Transverse colon (tissue), 4 donors: ENCODE results near the gene CFAP53. TPM values are rescaled to one million over a fixed set of nuclear protein-coding genes. Genes with fewer than 3 reads are reported as not detected.

ENCODE experiments used
- DNase-seq: peaks from one replicate; pipeline ENCODE4 v3.0.0-alpha.2; 2019
- H3K27ac ChIP-seq, 4 donors: fragments of 200-600 bp; sonication (generic); 2 replicates each; pipeline ENCODE4 v1.5.1; 2016 to 2018; ENCODE audit warnings: inconsistent platforms in 4 of 4
- H3K27me3 ChIP-seq: fragments of 200-600 bp; sonication (generic); 2 replicates; pipeline ENCODE4 v1.5.1; 2017; ENCODE audit warnings: inconsistent platforms
- H3K36me3 ChIP-seq, 4 donors: fragments of 200-600 bp; sonication (generic); 2 replicates each; pipeline ENCODE4 v1.5.1; 2017 to 2019; ENCODE audit warnings: inconsistent platforms in 4 of 4
- H3K4me1 ChIP-seq, 4 donors: fragments of 200-600 bp; sonication (generic); 2 replicates each; pipeline ENCODE4 v1.5.1; 2017 to 2020; ENCODE audit warnings: inconsistent platforms in 4 of 4
- H3K4me3 ChIP-seq, 4 donors: fragments of 200-600 bp; sonication (generic); 1 replicate in 1 of 4; 2 replicates in 3 of 4; pipeline versions ENCODE4 v1.5.1 to v1.6.1; 2017 to 2019; ENCODE audit warnings: inconsistent platforms in 4 of 4
- H3K9me3 ChIP-seq, 2 donors: fragments of 200-600 bp; sonication (generic); 2 replicates each; pipeline ENCODE4 v1.5.1; 2017 to 2019; ENCODE audit warnings: inconsistent platforms in 2 of 2
- EP300 ChIP-seq: sonication (generic); formaldehyde crosslinking; IDR thresholded peaks from one replicate; pipeline ENCODE4 v1.6.1; 2017; ENCODE audit warnings: antibody characterized with exemption, low read depth
- POLR2A ChIP-seq: fragments of 450-650 bp; IDR thresholded peaks from one replicate; pipeline ENCODE4 v1.6.1; 2016; ENCODE audit warnings: antibody characterized with exemption, mild to moderate bottlenecking, moderate library complexity
- POLR2AphosphoS5 ChIP-seq, 3 donors: sonication (generic); formaldehyde crosslinking; IDR thresholded peaks; one replicate each; pipeline ENCODE4 v1.6.1; 2016; ENCODE audit warnings: antibody characterized with exemption in 3 of 3
- WGBS, 2 donors: methylation state at CpG; one replicate each; pipeline ENCODE4 v1.1.5; 2018; ENCODE audit warnings: low coverage in 1 of 2; 5-methylcytosine and 5-hydroxymethylcytosine counted together
- in situ Hi-C, 4 donors: fragments of 200-750 bp; cut with MboI; loops; one replicate each; pipeline versions ENCODE4 v1.15.0 to v1.15.1; 2017; ENCODE audit warnings: low sequenced_read_pairs in 3 of 4, low pct_ligation_motif_present in 1 of 4, low pct_unique_long_range_greater_than_20kb in 1 of 4
- intact Hi-C: fragments of 100-400 bp; cut with DNase I; formaldehyde crosslinking; loops from one replicate; pipeline ENCODE4 v1.15.1; 2023; ENCODE audit warnings: low total_unique reads
- total RNA-seq, 4 donors: library from RNA; depleted of rRNA; stranded (reverse); fragments of >200 nt; gene quantifications; one replicate each; pipeline ENCODE4 v1.1.0, GENCODE V29; 2016
- TF ChIP-seq, protein P1 (sequence below), 5 experiments: fragments of 200-600 bp in 3 of 5; fragments of 450-650 bp in 2 of 5; sonication (generic) in 3 of 5; IDR thresholded peaks; 1 replicate in 2 of 5; 2 replicates in 3 of 5; pipeline ENCODE4 v1.5.1; 2016 to 2017; ENCODE audit warnings: antibody characterized with exemption in 5 of 5, inconsistent platforms in 3 of 5, mild to moderate bottlenecking in 2 of 5, moderate library complexity in 1 of 5

The CFAP53 gene
- total RNA-seq, 4 donors from 2014 or later = 0.27 to 4.2 (median 0.48) TPM; not detected in 1

- peak within 1 kb of the TSS; percentile 57 to 89 (median 72) for H3K4me3 ChIP-seq
- TF ChIP-seq EP300 (no peak), POLR2AphosphoS5 (IDR thresholded peaks at IDR 0.05) (peak; percentile 42 to 91 (median 89)), POLR2A (peak; percentile 84)
- TF ChIP-seq, protein P1, sequence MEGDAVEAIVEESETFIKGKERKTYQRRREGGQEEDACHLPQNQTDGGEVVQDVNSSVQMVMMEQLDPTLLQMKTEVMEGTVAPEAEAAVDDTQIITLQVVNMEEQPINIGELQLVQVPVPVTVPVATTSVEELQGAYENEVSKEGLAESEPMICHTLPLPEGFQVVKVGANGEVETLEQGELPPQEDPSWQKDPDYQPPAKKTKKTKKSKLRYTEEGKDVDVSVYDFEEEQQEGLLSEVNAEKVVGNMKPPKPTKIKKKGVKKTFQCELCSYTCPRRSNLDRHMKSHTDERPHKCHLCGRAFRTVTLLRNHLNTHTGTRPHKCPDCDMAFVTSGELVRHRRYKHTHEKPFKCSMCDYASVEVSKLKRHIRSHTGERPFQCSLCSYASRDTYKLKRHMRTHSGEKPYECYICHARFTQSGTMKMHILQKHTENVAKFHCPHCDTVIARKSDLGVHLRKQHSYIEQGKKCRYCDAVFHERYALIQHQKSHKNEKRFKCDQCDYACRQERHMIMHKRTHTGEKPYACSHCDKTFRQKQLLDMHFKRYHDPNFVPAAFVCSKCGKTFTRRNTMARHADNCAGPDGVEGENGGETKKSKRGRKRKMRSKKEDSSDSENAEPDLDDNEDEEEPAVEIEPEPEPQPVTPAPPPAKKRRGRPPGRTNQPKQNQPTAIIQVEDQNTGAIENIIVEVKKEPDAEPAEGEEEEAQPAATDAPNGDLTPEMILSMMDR (IDR thresholded peaks at IDR 0.05) = peak; percentile 13 to 39 (median 36)
- 2% methylated on average over 20 to 65 of the region's 115 CpGs for WGBS, 2 donors
- peaks cover 52% of the 10 kb centered on the region for H3K27me3 ChIP-seq
- DNase-seq = peak; percentile 91
- intact Hi-C loops = loop anchor here (5.0 kb wide), 1 partner anchor 253 kb away; no protein-coding TSS in a partner anchor
- H3K4me1 ChIP-seq = peaks cover 0 to 30% (median 9%) of the 10 kb centered on the region in 4 donors
- H3K36me3 ChIP-seq = no peaks in the 10 kb centered on the region
- in situ Hi-C loops = loop anchor here in 2 of 4 donors (10.0 kb wide), 2 partner anchors 80 to 180 kb away; no protein-coding TSS in a partner anchor
- H3K27ac ChIP-seq = peak within 1 kb of the TSS; percentile 72 to 95 (median 92)
- no peaks in the 10 kb centered on the region for H3K9me3 ChIP-seq
Observed at GRCh38 chr18:50194631-50195532, 71.4 kb downstream of the CFAP53 start, which contains the start of gene MYO5B. TSS of gene MYO5B (minus strand) at chr18:50195147. CDS start at chr18:50194793, 354 bp downstream.

GRCh38 chr18:50193796-50194630 lies 72.3 kb downstream of the CFAP53 start:
- peak; percentile 47 for DNase-seq
- intact Hi-C loops = no loop called here
- Histone ChIP-seq H3K36me3 (no peaks in the 10 kb centered on the region), H3K9me3 (no peaks in the 10 kb centered on the region), H3K27ac (peak overlapping the region; percentile 72 to 95 (median 92)), H3K4me3 (peak overlapping the region; percentile 57 to 89 (median 72)), H3K27me3 (peaks cover 52% of the 10 kb centered on the region), H3K4me1 (peaks cover 0 to 35% (median 13%) of the 10 kb centered on the region in 4 donors)
- in situ Hi-C loops = loop anchor here in 2 of 4 donors (10.0 kb wide), 2 partner anchors 79 to 179 kb away; no protein-coding TSS in a partner anchor
- WGBS, 2 donors = 7% methylated on average over 66 of the region's 68 CpGs; no CpG with 5 or more reads in 1 of the 2 donors
- TF ChIP-seq, protein P1 (IDR thresholded peaks at IDR 0.05) = no peak
- TF ChIP-seq POLR2A (no peak), POLR2AphosphoS5 (IDR thresholded peaks at IDR 0.05) (no peak), EP300 (no peak)

GRCh38 chr18:50192995-50193795 lies 73.1 kb downstream of the CFAP53 start:
- Histone ChIP-seq H3K36me3 (no peaks in the 10 kb centered on the region), H3K9me3 (no peaks in the 10 kb centered on the region), H3K4me3 (peak overlapping the region; percentile 16 to 89 (median 72)), H3K27me3 (peaks cover 52% of the 10 kb centered on the region), H3K4me1 (peaks cover 1 to 40% (median 15%) of the 10 kb centered on the region in 4 donors), H3K27ac (peak overlapping the region; percentile 72 to 95 (median 92))
- intact Hi-C loops = no loop called here
- TF ChIP-seq, protein P1 (IDR thresholded peaks at IDR 0.05) = no peak
- TF ChIP-seq EP300 (no peak), POLR2A (peak; percentile 50), POLR2AphosphoS5 (IDR thresholded peaks at IDR 0.05) (peak in 2 of 3 donors; percentile 63 to 76)
- peak; percentile 42 for DNase-seq
- 10 to 24% methylated on average over 3 to 31 of the region's 31 CpGs for WGBS, 2 donors
- in situ Hi-C loops = loop anchor here in 2 of 4 donors (10.0 kb wide), 2 partner anchors 78 to 178 kb away; no protein-coding TSS in a partner anchor
